PC-9 (cell line): ENCODE measurements around the gene FAM117B. TPM values are rescaled to one million over a fixed set of nuclear protein-coding genes. Genes with fewer than 3 reads are reported as not detected.
A peak's percentile ranks its signal among the peaks of the same experiment; 100 is the strongest.
"Not testable (repeated sequence)": the region's sequence is repeated elsewhere in the genome, so short reads cannot be mapped to it uniquely, and the experiment has no call there.

Source experiments
- BruUV-seq: library from RNA; stranded (reverse); fragments of 400-500 nt; replicated peaks from 2 replicates; lab custom pipeline; 2021; lab: Mats Ljungman, UMichigan
- CTCF ChIA-PET: fragments of 300-600 bp; sonication (Branson Sonifier 250); formaldehyde crosslinking; loops from one replicate; lab custom pipeline; 2022; ENCODE audit warnings: antibody characterized with exemption; lab: Charles Lee
- POLR2A ChIA-PET: fragments of 300-600 bp; sonication (Branson Sonifier 250); formaldehyde crosslinking; loops from one replicate; lab custom pipeline; 2022; ENCODE audit warnings: antibody characterized with exemption; ENCODE audit not compliant: unreplicated experiment; lab: Charles Lee
- DNase-seq, 2 experiments: peaks; one replicate each; pipeline versions ENCODE4 v3.0.0 to v3.0.0-alpha.2; 2015 to 2022; ENCODE audit warnings: mixed read lengths in 1 of 2
- H2AFZ ChIP-seq: fragments of 200-600 bp; sonication (generic); 2 replicates; pipeline ENCODE4 v1.8.1; 2017; ENCODE audit warnings: antibody characterized with exemption
- H3F3A ChIP-seq: fragments of 200-600 bp; sonication (generic); 2 replicates; pipeline ENCODE4 v1.8.1; 2017; ENCODE audit warnings: antibody characterized with exemption, mild to moderate bottlenecking, low read depth; ENCODE audit not compliant: insufficient read depth
- H3K27ac ChIP-seq: fragments of 200-600 bp; sonication (generic); 2 replicates; pipeline ENCODE4 v1.6.1; 2016; ENCODE audit warnings: mixed run types
- H3K27me3 ChIP-seq: fragments of 200-600 bp; sonication (generic); 2 replicates; pipeline ENCODE4 v1.6.1; 2016; ENCODE audit warnings: low read depth, mixed run types; ENCODE audit not compliant: insufficient read depth
- H3K36me3 ChIP-seq: fragments of 200-600 bp; sonication (generic); 2 replicates; pipeline ENCODE4 v1.6.1; 2016; ENCODE audit warnings: low read depth, mixed run types
- H3K4me1 ChIP-seq: fragments of 200-600 bp; sonication (generic); replicated peaks from 2 replicates; pipeline ENCODE4 v1.6.1; 2016; ENCODE audit warnings: mixed run types; ENCODE audit not compliant: insufficient read depth
- H3K4me2 ChIP-seq: fragments of 200-600 bp; sonication (generic); 2 replicates; pipeline ENCODE4 v1.6.1; 2017; ENCODE audit warnings: mixed run types
- H3K4me3 ChIP-seq: fragments of 200-600 bp; sonication (generic); 2 replicates; pipeline ENCODE4 v1.6.1; 2016; ENCODE audit warnings: mixed run types
- H3K79me2 ChIP-seq: fragments of 200-600 bp; sonication (generic); 2 replicates; pipeline ENCODE4 v1.6.1; 2017; ENCODE audit warnings: low read depth, mixed run types
- H3K9me2 ChIP-seq: fragments of 200-600 bp; sonication (generic); 2 replicates; pipeline ENCODE4 v1.8.1; 2017; ENCODE audit warnings: mild to moderate bottlenecking; ENCODE audit not compliant: insufficient read depth
- H3K9me3 ChIP-seq: fragments of 200-600 bp; sonication (generic); 2 replicates; pipeline ENCODE4 v1.8.1; 2016; ENCODE audit warnings: low read depth; ENCODE audit not compliant: insufficient read depth
- H4K20me1 ChIP-seq: fragments of 200-600 bp; sonication (generic); 2 replicates; pipeline ENCODE4 v1.8.1; 2017; ENCODE audit not compliant: insufficient read depth
- EZH2 ChIP-seq: fragments of 200-600 bp; sonication (generic); IDR thresholded peaks from 2 replicates; pipeline ENCODE4 v1.8.0; 2017; ENCODE audit warnings: antibody characterized with exemption, low read depth
- intact Hi-C: fragments of 100-400 bp; cut with micrococcal nuclease; formaldehyde crosslinking; loops from one replicate; pipeline ENCODE4 v1.10.0; 2022; ENCODE audit not compliant: unreplicated experiment
- total RNA-seq: library from RNA; stranded (reverse); gene quantifications from 2 replicates; pipeline ENCODE4 v1.2.3, GENCODE V29; 2021
- TF ChIP-seq, protein P1 (sequence below): fragments of 200-600 bp; sonication (generic); conservative IDR thresholded peaks from 2 replicates; pipeline ENCODE4 v1.6.1; 2017; ENCODE audit warnings: mixed run types, antibody characterized with exemption, mild to moderate bottlenecking, moderate library complexity

FAM117B gene
- total RNA-seq, 1 experiment from 2014 or later = 8.2 TPM

DNA sequence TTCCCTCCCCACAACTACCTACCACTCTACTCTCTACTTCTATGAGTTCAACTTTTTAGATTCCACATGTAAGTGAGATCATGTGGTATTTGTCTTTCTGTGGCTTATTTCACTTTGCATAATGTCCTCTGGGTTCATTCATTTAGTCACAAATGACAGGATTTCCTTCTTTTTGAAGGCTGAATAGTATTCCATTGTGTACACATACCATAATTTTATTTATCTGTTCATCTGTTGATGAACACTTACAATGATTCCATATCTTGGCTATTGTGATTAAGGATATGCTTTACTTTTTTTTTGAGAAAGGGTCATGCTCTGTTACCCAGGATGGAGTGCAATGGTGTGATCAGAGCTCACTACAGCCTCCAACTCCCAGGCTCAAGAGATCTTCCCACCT is 163.2 kb downstream of the FAM117B start:
- Histone ChIP-seq H3F3A (no peaks in the 10 kb centered on the region), H3K27me3 (no peaks in the 10 kb centered on the region), H2AFZ (no peak overlapping the region), H4K20me1 (no peaks in the 10 kb centered on the region), H3K9me2 (no peaks in the 10 kb centered on the region), H3K4me1 (no peaks in the 10 kb centered on the region), H3K79me2 (no peaks in the 10 kb centered on the region), H3K27ac (no peak overlapping the region), H3K9me3 (no peaks in the 10 kb centered on the region), H3K4me3 (no peak overlapping the region), H3K4me2 (no peak overlapping the region), H3K36me3 (no peaks in the 10 kb centered on the region)
- no TSS peak for BruUV-seq
- DNase-seq = no peak
- POLR2A ChIA-PET = no interaction called here
- TF ChIP-seq, protein P1, sequence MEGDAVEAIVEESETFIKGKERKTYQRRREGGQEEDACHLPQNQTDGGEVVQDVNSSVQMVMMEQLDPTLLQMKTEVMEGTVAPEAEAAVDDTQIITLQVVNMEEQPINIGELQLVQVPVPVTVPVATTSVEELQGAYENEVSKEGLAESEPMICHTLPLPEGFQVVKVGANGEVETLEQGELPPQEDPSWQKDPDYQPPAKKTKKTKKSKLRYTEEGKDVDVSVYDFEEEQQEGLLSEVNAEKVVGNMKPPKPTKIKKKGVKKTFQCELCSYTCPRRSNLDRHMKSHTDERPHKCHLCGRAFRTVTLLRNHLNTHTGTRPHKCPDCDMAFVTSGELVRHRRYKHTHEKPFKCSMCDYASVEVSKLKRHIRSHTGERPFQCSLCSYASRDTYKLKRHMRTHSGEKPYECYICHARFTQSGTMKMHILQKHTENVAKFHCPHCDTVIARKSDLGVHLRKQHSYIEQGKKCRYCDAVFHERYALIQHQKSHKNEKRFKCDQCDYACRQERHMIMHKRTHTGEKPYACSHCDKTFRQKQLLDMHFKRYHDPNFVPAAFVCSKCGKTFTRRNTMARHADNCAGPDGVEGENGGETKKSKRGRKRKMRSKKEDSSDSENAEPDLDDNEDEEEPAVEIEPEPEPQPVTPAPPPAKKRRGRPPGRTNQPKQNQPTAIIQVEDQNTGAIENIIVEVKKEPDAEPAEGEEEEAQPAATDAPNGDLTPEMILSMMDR = no peak
- no peak for TF ChIP-seq EZH2
- CTCF ChIA-PET = no interaction called here
- intact Hi-C loops = no loop called here

DNA sequence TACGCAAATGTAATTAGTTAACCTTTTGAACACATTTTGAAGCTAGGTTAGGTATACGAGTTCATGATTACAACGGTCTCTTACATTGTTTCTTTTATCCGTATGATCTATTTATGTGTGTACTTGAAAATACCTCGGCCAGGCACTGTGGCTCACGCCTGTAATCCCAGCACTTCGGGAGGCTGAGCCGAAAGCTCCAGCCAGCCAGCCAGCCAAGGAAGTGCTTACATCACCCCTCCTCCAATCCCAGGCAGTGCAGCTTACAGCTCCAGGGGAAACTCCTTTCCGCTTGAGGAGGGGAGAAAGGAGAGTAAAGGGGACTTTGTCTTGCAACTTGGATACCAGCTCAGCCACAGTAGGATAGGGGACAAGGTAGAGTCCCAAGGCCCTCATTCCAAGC is 171.1 kb downstream of the FAM117B start:
- POLR2A ChIA-PET, H3K36me3 ChIP-seq, BruUV-seq, H2AFZ ChIP-seq, H3K27me3 ChIP-seq, H3K4me3 ChIP-seq, H3K4me2 ChIP-seq, H3F3A ChIP-seq, H3K79me2 ChIP-seq, H3K9me2 ChIP-seq, intact Hi-C loops, DNase-seq, CTCF ChIA-PET, H3K27ac ChIP-seq, H4K20me1 ChIP-seq, H3K9me3 ChIP-seq: not testable (repeated sequence)
- H3K4me1 ChIP-seq = peaks cover 21% of the 10 kb centered on the region

DNA sequence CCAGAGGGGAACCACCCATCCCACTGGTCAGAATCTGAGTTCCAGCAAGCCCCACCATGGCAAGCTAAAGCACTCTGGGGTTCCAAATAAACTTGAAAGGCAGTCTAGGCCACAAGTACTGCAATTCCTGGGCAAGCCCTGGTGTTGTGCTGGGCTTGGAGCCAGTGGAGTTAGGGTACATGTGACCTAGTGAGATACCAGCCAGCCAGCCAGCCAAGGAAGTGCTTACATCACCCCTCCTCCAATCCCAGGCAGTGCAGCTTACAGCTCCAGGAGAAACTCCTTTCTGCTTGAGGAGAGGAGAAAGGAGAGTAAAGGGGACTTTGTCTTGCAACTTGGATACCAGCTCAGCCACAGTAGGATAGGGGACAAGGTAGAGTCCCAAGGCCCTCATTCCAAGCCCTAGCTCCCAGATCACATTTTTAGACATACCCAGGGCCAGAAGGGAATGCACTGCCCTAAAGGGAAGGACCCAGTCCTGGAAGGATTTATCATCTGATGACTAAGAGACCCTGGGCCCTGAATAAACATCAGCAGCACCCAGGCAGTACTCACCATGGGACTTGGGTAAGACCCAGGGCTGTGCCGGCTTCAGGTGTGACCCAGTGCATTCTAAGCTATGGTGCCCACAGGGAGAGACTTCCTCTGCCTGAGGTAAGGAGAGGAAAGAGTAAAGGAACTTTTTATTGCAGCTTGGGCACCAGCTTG is 172.8 kb downstream of the FAM117B start:
- H3K9me3 ChIP-seq, CTCF ChIA-PET, H3K9me2 ChIP-seq, H3K79me2 ChIP-seq, intact Hi-C loops, H3F3A ChIP-seq, H4K20me1 ChIP-seq, BruUV-seq, H3K4me3 ChIP-seq, H2AFZ ChIP-seq, H3K36me3 ChIP-seq, H3K27me3 ChIP-seq: not testable (repeated sequence)
- Histone ChIP-seq H3K4me1 (peaks cover 21% of the 10 kb centered on the region), H3K4me2 (peak overlapping the region; percentile 53), H3K27ac (peak overlapping the region; percentile 69)
- DNase-seq = peak; percentile 59 to 80
- POLR2A ChIA-PET = interaction anchor here (0.6 kb wide), 1 partner anchor 173 kb away, joined by 7 read pairs; the partner anchor contains the start of gene FAM117B

DNA sequence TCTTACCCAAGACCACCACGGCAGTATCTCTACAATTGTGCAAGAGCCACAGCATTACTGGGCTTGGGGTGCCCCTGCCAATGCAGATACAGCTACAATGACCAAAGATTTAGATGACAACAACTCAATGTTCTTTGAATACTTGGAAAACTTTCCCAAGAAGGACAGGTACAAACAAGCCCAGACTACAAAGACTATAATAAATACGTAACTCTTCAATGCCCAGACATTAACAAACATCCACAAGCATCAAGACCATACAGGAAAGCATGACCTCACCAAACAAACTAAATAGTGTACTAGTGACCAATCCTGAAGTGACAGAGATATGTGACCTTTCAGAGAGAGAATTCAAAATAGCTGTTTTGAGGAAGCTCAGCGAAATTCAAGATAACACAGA is 174.0 kb downstream of the FAM117B start:
- TF ChIP-seq EZH2 = no peak
- TF ChIP-seq, protein P1 = no peak
- no peaks in the 10 kb centered on the region for H3K79me2 ChIP-seq
- no peaks in the 10 kb centered on the region for H3K27me3 ChIP-seq
- peaks cover 9% of the 10 kb centered on the region; the same call in 1 of the 2 replicates for H3F3A ChIP-seq
- BruUV-seq = no TSS peak
- ChIA-PET CTCF (no interaction called here), POLR2A (no interaction called here)
- H2AFZ ChIP-seq = no peak overlapping the region
- no peak overlapping the region for H3K4me3 ChIP-seq
- H3K9me2 ChIP-seq = no peaks in the 10 kb centered on the region
- H3K4me1 ChIP-seq = peaks cover 21% of the 10 kb centered on the region
- H3K9me3 ChIP-seq = no peaks in the 10 kb centered on the region
- DNase-seq = no peak
- no peaks in the 10 kb centered on the region for H3K36me3 ChIP-seq
- intact Hi-C loops = no loop called here
- H3K27ac ChIP-seq = no peak overlapping the region
- H3K4me2 ChIP-seq = no peak overlapping the region
- H4K20me1 ChIP-seq = no peaks in the 10 kb centered on the region
